GM21390 (cell line): ENCODE measurements around the gene HYDIN.
"Not testable (repeated sequence)": the region's sequence is repeated elsewhere in the genome, so short reads cannot be mapped to it uniquely, and the experiment has no call there.

Experiments used
- ATAC-seq: cut with Tn5 transposase; IDR thresholded peaks from one replicate; pipeline ENCODE4 v1.9.1; 2021; ENCODE audit not compliant: unreplicated experiment

The HYDIN gene

GRCh38 chr16:71009440-71010223 lies 220.9 kb downstream of the HYDIN start:
- not testable (repeated sequence) for ATAC-seq

GRCh38 chr16:71006516-71006915 lies 224.0 kb downstream of the HYDIN start:
- not testable (repeated sequence) for ATAC-seq

- ATAC-seq, result not testable (repeated sequence)
These were observed 230.8 kb downstream of the HYDIN start for GRCh38 chr16:70999735-71000134.

- not testable (repeated sequence) for ATAC-seq
These were observed 234.7 kb downstream of the HYDIN start for GRCh38 chr16:70995799-70996198.

GRCh38 chr16:70992511-70992910 lies 238.0 kb downstream of the HYDIN start:
- not testable (repeated sequence) for ATAC-seq

GRCh38 chr16:70987019-70987715 lies 243.4 kb downstream of the HYDIN start:
- not testable (repeated sequence) for ATAC-seq

GRCh38 chr16:70984675-70985074 lies 245.8 kb downstream of the HYDIN start:
- not testable (repeated sequence) for ATAC-seq

- not testable (repeated sequence) for ATAC-seq
These were observed 262.2 kb downstream of the HYDIN start for GRCh38 chr16:70968332-70968731.

- not testable (repeated sequence) for ATAC-seq
These were observed 270.4 kb downstream of the HYDIN start for GRCh38 chr16:70960169-70960568.

GRCh38 chr16:70954922-70955321 lies 275.6 kb downstream of the HYDIN start:
- ATAC-seq, result not testable (repeated sequence)

- ATAC-seq, result not testable (repeated sequence)
These were observed 276.7 kb downstream of the HYDIN start for GRCh38 chr16:70953824-70954223.

- ATAC-seq, result not testable (repeated sequence)
These were observed 287.0 kb downstream of the HYDIN start for GRCh38 chr16:70943551-70943950.

GRCh38 chr16:70939690-70940359 lies 290.7 kb downstream of the HYDIN start:
- not testable (repeated sequence) for ATAC-seq

- not testable (repeated sequence) for ATAC-seq
These were observed 293.6 kb downstream of the HYDIN start for GRCh38 chr16:70936781-70937525.

- not testable (repeated sequence) for ATAC-seq
These were observed 295.2 kb downstream of the HYDIN start for GRCh38 chr16:70935325-70935724.

- not testable (repeated sequence) for ATAC-seq
These were observed 296.8 kb downstream of the HYDIN start for GRCh38 chr16:70933746-70934145.

- not testable (repeated sequence) for ATAC-seq
These were observed 299.8 kb downstream of the HYDIN start for GRCh38 chr16:70930757-70931156.

- not testable (repeated sequence) for ATAC-seq
These were observed 308.4 kb downstream of the HYDIN start for GRCh38 chr16:70922164-70922563.

GRCh38 chr16:70920661-70921060 lies 309.9 kb downstream of the HYDIN start:
- not testable (repeated sequence) for ATAC-seq

GRCh38 chr16:70888208-70888607 lies 342.3 kb downstream of the HYDIN start:
- not testable (repeated sequence) for ATAC-seq

GRCh38 chr16:70884652-70885051 lies 345.9 kb downstream of the HYDIN start:
- ATAC-seq, result not testable (repeated sequence)
